Adrenal gland (tissue), 5 donors: ENCODE data around the gene FABP6.
"Not testable (repeated sequence)": the region's sequence is repeated elsewhere in the genome, so short reads cannot be mapped to it uniquely, and the experiment has no call there.

Experiments used
- POLR2A ChIP-seq, 2 donors: fragments of 450-650 bp; IDR thresholded peaks; one replicate each; pipeline ENCODE4 v1.6.1; 2017; ENCODE audit warnings: antibody characterized with exemption in 2 of 2, mild to moderate bottlenecking in 2 of 2, moderate library complexity in 1 of 2
- TF ChIP-seq, protein P1 (sequence below), 6 experiments: fragments of 450-650 bp in 4 of 6; fragments of 200-600 bp in 2 of 6; sonication (generic) in 1 of 6; IDR thresholded peaks; 1 replicate in 5 of 6; 2 replicates in 1 of 6; pipeline versions ENCODE4 v1.5.1 to v1.8.0; 2016 to 2021; ENCODE audit warnings: antibody characterized with exemption in 6 of 6, mild to moderate bottlenecking in 2 of 6, moderate library complexity in 1 of 6
- donor health status: DM: no; HTN: no; CAD: no.

DNA sequence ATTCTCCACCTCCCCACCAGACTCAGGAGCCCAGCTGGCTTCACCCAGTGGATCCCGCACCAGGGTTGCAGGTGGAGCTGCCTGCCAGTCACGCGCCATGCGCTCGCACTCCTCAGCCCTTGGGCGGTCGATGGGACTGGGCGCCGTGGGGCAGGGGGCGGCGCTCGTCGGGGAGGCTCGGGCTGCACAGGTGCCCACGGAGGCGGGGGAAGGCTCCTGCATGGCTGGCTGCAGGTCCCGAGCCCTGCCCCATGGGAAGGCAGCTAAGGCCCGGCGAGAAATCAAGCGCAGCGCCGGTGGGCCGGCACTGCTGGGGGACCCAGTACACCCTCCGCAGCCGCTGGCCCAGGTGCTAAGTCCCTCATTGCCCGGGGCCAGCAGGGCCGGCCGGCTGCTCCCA is 35.5 kb upstream of the FABP6 start:
- TF ChIP-seq, protein P1, sequence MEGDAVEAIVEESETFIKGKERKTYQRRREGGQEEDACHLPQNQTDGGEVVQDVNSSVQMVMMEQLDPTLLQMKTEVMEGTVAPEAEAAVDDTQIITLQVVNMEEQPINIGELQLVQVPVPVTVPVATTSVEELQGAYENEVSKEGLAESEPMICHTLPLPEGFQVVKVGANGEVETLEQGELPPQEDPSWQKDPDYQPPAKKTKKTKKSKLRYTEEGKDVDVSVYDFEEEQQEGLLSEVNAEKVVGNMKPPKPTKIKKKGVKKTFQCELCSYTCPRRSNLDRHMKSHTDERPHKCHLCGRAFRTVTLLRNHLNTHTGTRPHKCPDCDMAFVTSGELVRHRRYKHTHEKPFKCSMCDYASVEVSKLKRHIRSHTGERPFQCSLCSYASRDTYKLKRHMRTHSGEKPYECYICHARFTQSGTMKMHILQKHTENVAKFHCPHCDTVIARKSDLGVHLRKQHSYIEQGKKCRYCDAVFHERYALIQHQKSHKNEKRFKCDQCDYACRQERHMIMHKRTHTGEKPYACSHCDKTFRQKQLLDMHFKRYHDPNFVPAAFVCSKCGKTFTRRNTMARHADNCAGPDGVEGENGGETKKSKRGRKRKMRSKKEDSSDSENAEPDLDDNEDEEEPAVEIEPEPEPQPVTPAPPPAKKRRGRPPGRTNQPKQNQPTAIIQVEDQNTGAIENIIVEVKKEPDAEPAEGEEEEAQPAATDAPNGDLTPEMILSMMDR (IDR thresholded peaks at IDR 0.05) = not testable (repeated sequence)
- not testable (repeated sequence) for TF ChIP-seq POLR2A (IDR thresholded peaks at IDR 0.05)
